ENCODE data around the gene ADAD2.
"Not testable (repeated sequence)": the region's sequence is repeated elsewhere in the genome, so short reads cannot be mapped to it uniquely, and the experiment has no call there.

ADAD2 gene

GRCh38 chr16:84214451-84215066 is 23.6 kb downstream of the ADAD2 start:
- DNase-seq (ENCODE audit: low read depth) = no peak
- no peak overlapping the region for H3K4me3 ChIP-seq (ENCODE audit: control insufficient read depth, low read depth, low read length)
- TF ChIP-seq CTCF (IDR thresholded peaks at IDR 0.05; ENCODE audit: control insufficient read depth, insufficient read depth, low read depth, low read length, missing control alignments) = no peak

GRCh38 chr16:84215531-84215930 is 24.6 kb downstream of the ADAD2 start:
- TF ChIP-seq CTCF (IDR thresholded peaks at IDR 0.05; ENCODE audit: control insufficient read depth, insufficient read depth, low read depth, low read length, missing control alignments) = no peak
- no peak overlapping the region for H3K4me3 ChIP-seq (ENCODE audit: control insufficient read depth, low read depth, low read length)
- no peak for DNase-seq (ENCODE audit: low read depth)

- DNase-seq (ENCODE audit: low read depth) = not testable (repeated sequence)
Measured at GRCh38 chr16:84216144-84216543, 25.2 kb downstream of the ADAD2 start.

GRCh38 chr16:84218176-84218823 is 27.3 kb downstream of the ADAD2 start:
- TF ChIP-seq CTCF (IDR thresholded peaks at IDR 0.05; ENCODE audit: control insufficient read depth, insufficient read depth, low read depth, low read length, missing control alignments) = no peak
- DNase-seq (ENCODE audit: low read depth) = no peak
- no peak overlapping the region for H3K4me3 ChIP-seq (ENCODE audit: control insufficient read depth, low read depth, low read length)

More at GRCh38 chr16:84216144-84216543, 25.2 kb downstream of the ADAD2 start:
- not testable (repeated sequence) for H3K4me3 ChIP-seq (ENCODE audit: control insufficient read depth, low read depth, low read length)

- no peak for TF ChIP-seq CTCF (IDR thresholded peaks at IDR 0.05; ENCODE audit: control insufficient read depth, insufficient read depth, low read depth, low read length, missing control alignments)
Measured at GRCh38 chr16:84218956-84219355, 28.0 kb downstream of the ADAD2 start.

GRCh38 chr16:84220851-84221250 is 29.9 kb downstream of the ADAD2 start:
- DNase-seq (ENCODE audit: low read depth) = no peak
- H3K4me3 ChIP-seq (ENCODE audit: control insufficient read depth, low read depth, low read length) = no peak overlapping the region
- TF ChIP-seq CTCF (IDR thresholded peaks at IDR 0.05; ENCODE audit: control insufficient read depth, insufficient read depth, low read depth, low read length, missing control alignments) = no peak

More at GRCh38 chr16:84218956-84219355, 28.0 kb downstream of the ADAD2 start:
- no peak for DNase-seq (ENCODE audit: low read depth)
- no peak overlapping the region for H3K4me3 ChIP-seq (ENCODE audit: control insufficient read depth, low read depth, low read length)

GRCh38 chr16:84223456-84223855 is 32.5 kb downstream of the ADAD2 start:
- H3K4me3 ChIP-seq (ENCODE audit: control insufficient read depth, low read depth, low read length) = no peak overlapping the region
- no peak for DNase-seq (ENCODE audit: low read depth)
- no peak for TF ChIP-seq CTCF (IDR thresholded peaks at IDR 0.05; ENCODE audit: control insufficient read depth, insufficient read depth, low read depth, low read length, missing control alignments)
